ENCODE measurements around the gene FHIP1B. TPM values are rescaled to one million over a fixed set of nuclear protein-coding genes. Genes with fewer than 3 reads are reported as not detected.

Gene FHIP1B
- total RNA-seq (ENCODE audit: low replicate concordance): 5.7 and 7.4 TPM in 2 replicates

DNA sequence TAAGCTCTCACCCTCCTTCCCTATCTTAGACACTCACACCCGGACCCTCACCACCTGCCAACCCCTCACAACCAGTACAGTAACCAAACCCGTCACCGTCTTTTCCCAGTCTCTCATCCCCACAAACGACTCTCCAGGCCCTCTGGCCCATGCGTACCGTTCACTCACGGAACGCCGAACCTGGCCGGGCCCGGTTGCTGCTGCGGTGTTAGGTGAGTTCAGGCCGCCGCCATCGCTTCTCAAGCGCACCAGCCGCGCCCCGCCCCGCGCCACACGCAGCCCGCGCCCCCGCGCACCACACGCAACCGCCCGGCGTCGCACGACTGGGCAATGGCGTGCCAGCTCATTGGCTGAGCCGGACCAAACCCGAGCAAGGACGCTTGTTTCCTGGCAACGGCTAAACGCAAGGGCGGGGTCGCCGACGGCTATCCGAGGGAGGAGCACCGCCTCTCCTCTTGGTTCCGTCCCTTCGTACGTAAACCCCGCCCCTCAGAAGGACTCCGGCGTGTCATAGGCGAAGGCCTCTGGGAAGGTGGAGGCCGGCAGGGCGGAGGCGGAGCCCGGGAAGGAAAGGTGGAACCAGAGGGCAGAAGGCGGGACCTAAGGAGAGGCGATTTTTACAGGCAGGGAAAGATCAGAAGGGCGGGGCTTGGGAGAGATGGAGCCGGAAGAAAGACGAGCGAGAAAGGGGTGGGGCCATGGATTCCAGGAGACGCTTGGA lies at the start of gene FHIP1B:
FHIP1B (minus strand) TSS at position 250 of the 721 bp plus-strand sequence. CDS start 10,120 bp downstream, outside the sequence.

DNA sequence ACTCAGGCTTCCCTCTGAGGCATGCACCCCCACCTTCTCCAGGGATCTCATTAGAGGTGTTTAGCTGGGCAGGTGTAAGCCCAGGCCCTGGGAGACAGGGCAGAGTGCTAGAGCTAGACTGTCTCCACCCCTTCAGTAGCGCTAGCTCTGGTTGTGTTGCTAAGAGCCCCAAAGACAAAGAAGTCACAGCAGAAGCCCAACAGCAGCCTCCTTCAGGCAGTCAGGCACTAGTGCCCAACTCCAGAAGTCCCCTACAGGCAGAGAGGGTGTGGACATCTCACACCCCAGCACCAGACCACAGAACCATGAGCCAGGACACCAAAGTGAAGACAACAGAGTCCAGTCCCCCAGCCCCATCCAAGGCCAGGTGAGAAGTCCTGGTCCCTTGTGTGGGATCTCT lies 4.5 kb upstream of the FHIP1B start, which contains the start of gene CNGA4:
CNGA4 (plus strand) TSS at position 188 of the 400 bp plus-strand sequence; CDS start at position 306, 118 bp downstream.

DNA sequence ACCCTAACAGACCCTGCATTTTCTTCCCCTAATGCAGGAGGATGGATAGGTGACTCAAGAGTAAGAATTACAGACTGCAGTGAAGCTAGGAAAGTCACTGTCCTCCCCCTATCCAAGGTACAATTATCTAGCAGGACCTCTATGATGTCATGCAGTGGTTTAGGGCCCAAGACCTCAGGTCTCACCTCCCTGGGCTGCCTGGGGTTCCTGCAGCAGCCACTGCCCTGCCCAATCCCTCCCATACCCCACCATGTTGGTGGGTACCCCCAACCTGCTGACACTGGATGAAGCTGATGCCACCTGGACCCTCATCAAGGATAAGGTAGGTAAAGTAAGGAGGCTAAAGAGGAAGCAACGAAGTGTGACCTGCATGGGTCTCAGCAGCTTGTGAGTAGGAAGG lies 29.1 kb downstream of the FHIP1B start, which contains the start of gene C11orf42:
C11orf42 (plus strand) TSS at position 192 of the 400 bp plus-strand sequence; CDS start at position 251, 59 bp downstream.

DNA sequence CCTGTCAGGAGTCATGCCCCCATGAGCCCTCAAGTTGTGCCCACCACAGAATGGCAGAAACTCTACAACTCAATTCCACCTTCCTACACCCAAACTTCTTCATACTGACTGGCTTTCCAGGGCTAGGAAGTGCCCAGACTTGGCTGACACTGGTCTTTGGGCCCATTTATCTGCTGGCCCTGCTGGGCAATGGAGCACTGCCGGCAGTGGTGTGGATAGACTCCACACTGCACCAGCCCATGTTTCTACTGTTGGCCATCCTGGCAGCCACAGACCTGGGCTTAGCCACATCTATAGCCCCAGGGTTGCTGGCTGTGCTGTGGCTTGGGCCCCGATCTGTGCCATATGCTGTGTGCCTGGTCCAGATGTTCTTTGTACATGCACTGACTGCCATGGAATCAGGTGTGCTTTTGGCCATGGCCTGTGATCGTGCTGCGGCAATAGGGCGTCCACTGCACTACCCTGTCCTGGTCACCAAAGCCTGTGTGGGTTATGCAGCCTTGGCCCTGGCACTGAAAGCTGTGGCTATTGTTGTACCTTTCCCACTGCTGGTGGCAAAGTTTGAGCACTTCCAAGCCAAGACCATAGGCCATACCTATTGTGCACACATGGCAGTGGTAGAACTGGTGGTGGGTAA lies 35.1 kb downstream of the FHIP1B start, which contains the start of gene OR52W1:
OR52W1 (plus strand) TSS at position 51 of the 637 bp plus-strand sequence; CDS start at position 51, 0 bp downstream.

DNA sequence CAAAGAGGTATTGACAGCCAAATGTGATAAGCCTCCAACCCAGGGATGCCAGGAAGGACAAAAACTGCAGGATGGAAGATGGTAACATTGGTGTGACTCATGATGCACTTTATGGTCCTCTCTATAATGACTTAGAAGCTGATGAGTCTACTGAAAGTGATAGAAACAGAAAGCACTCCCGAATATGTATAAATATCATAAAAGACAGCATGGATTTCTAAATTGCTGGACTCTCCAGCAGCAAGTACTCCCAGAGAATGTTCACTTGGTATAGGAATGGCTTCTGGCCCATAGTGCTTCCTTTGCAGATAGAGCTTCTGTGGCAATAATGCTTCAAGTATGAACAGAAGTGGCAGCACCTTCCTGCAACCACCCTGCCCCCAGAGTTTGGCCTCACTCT lies 64.2 kb downstream of the FHIP1B start, which contains the start of gene OR52B2:
OR52B2 (minus strand) TSS at position 101 of the 400 bp plus-strand sequence; CDS start at position 101, 0 bp downstream.

Other genes starting within 250 kb of the FHIP1B start
- gene OR52L1, start 247.7 kb downstream of the FHIP1B start, total RNA-seq (ENCODE audit: low replicate concordance): not detected in 2 replicates
- not detected in 2 replicates for gene OR56A4, start 227.7 kb downstream of the FHIP1B start, total RNA-seq (ENCODE audit: low replicate concordance)
- not detected in 2 replicates for gene OR56A1, start 203.9 kb downstream of the FHIP1B start, total RNA-seq (ENCODE audit: low replicate concordance)
- gene OR56B4, start 127.0 kb downstream of the FHIP1B start, total RNA-seq (ENCODE audit: low replicate concordance): not detected in 2 replicates
- gene OR52B2, start 64.3 kb downstream of the FHIP1B start, total RNA-seq (ENCODE audit: low replicate concordance): not detected in 2 replicates
- not detected in 2 replicates for gene OR52W1, start 35.4 kb downstream of the FHIP1B start, total RNA-seq (ENCODE audit: low replicate concordance)
- gene C11orf42, start 29.1 kb downstream of the FHIP1B start, total RNA-seq (ENCODE audit: low replicate concordance): not detected in 2 replicates
- under 0.01 and 0.47 TPM in 2 replicates for gene CNGA4, start 4.5 kb upstream of the FHIP1B start, total RNA-seq (ENCODE audit: low replicate concordance)
- not detected in 2 replicates for gene CCKBR, start 25.2 kb upstream of the FHIP1B start, total RNA-seq (ENCODE audit: low replicate concordance)
- 51.8 and 199 TPM in 2 replicates for gene CAVIN3, start 85.9 kb upstream of the FHIP1B start, total RNA-seq (ENCODE audit: low replicate concordance)
- 19.2 and 28.4 TPM in 2 replicates for gene SMPD1, start 155.8 kb upstream of the FHIP1B start, total RNA-seq (ENCODE audit: low replicate concordance)
- gene APBB1, start 184.5 kb upstream of the FHIP1B start, total RNA-seq (ENCODE audit: low replicate concordance): 46.8 and 53.8 TPM in 2 replicates
- 0.12 and 0.45 TPM in 2 replicates for gene HPX, start 206.4 kb upstream of the FHIP1B start, total RNA-seq (ENCODE audit: low replicate concordance)
- gene TRIM3, start 239.3 kb upstream of the FHIP1B start, total RNA-seq (ENCODE audit: low replicate concordance): 22.0 and 32.1 TPM in 2 replicates
- 49.6 and 66.1 TPM in 2 replicates for gene ARFIP2, start 246.7 kb upstream of the FHIP1B start, total RNA-seq (ENCODE audit: low replicate concordance)
- gene TIMM10B, start 246.9 kb upstream of the FHIP1B start, total RNA-seq (ENCODE audit: low replicate concordance): 29.0 and 42.4 TPM in 2 replicates